Esophagus muscularis mucosa (tissue), 3 donors: Measurements from ENCODE around the gene UGT1A4.

Experiments
- CTCF ChIP-seq, 3 experiments: fragments of 200-600 bp in 2 of 3; fragments of 450-650 bp in 1 of 3; sonication (generic) in 2 of 3; IDR thresholded peaks; one replicate each; pipeline ENCODE4 v1.5.1; 2017 to 2019; ENCODE audit warnings: antibody characterized with exemption in 3 of 3, mild to moderate bottlenecking in 2 of 3, moderate library complexity in 1 of 3
- POLR2A ChIP-seq: fragments of 450-650 bp; IDR thresholded peaks from one replicate; pipeline ENCODE4 v1.6.1; 2017; ENCODE audit warnings: antibody characterized with exemption, moderate library complexity, mild to moderate bottlenecking, low read depth

GRCh38 chr2:233691443-233692433, 26.8 kb upstream of the UGT1A4 start:
- TF ChIP-seq POLR2A (no peak), CTCF (IDR thresholded peaks at IDR 0.05) (no peak)
